ENCODE results near the gene BNIP2. TPM values are rescaled to one million over a fixed set of nuclear protein-coding genes. Genes with fewer than 3 reads are reported as not detected.

Gene BNIP2
- total RNA-seq, 1 experiment from 2014 or later: 58.1 TPM

DNA sequence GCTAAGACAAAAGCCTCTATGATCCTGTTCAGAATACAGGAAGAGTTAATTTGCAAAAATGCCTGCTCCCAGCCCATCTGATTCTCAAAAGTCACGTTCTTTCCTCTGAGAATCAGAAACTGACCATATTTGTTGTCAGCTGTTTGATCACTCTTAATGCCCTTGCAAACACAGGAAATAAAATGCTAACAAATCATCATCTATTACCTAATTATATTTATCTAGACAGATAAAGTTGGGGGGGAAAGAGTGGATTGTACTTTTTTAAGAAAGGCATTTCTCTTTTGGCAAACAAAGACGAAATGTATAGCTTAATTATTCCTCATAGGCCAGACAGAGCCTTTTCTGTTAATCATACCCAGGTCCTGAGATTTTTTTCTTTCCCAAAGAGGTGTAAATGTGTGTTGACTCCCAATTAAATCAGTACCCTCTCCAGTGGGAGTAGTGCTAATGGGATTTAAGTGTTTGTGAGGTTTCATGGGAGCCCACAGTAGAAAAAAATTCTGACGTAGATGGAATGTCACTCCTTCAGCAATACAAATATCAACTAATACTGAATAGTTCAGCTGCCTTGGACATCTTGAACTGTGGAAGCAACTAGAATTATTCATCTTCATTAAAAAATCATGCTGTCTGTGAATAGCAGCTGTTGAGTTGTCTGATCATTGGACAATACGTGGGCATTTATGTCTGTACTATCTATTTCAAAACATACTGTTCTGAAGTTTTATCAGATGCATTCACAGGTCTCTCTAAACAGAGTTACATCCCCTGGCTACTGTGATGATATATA, 22.5 kb upstream of the BNIP2 start:
- CTCF ChIA-PET: no interaction called here
- POLR2A ChIA-PET (ENCODE audit: low non-redundant PET): no interaction called here

DNA sequence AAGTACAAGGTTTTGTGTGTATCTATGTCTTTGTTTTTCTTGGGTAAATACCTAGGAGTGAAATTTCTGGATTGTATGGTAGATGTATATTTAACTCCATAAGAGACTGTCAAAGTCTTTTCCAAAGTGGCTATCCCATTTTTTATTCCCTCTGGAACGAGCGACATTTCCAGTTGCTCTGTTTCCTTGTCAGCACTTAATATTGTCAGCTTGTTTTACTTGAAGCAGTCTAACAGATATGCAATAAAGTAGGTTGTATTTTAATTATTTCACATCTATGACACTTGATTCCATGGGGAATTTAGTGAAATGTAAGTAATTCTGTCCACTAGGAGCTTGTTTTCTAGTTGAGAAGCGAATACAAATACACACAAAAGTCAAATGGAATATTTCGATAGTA, 18.5 kb upstream of the BNIP2 start:
- CTCF ChIA-PET: no interaction called here

More for the DNA sequence above, 22.5 kb upstream of the BNIP2 start:
- TF ChIP-seq EZH2 (IDR thresholded peaks at IDR 0.05; ENCODE audit: borderline replicate concordance, low read depth, low read length, poor library complexity, severe bottlenecking) (no peak), CTCF (conservative IDR thresholded peaks at IDR 0.05; ENCODE audit: low read depth, low read length) (no peak)
- intact Hi-C loops (cut with micrococcal nuclease; ENCODE audit: unreplicated experiment): no loop called here
- no TSS peak for BruUV-seq (replicated peaks)
- no peak for DNase-seq (ENCODE audit: low spot score)
- no peaks in the 10 kb centered on the region for H3K36me3 ChIP-seq (ENCODE audit: insufficient read depth, low read length, poor library complexity, severe bottlenecking)
- H3K4me3 ChIP-seq (ENCODE audit: low read depth, low read length, poor library complexity, severe bottlenecking): no peak overlapping the region
- H3K27me3 ChIP-seq (replicated peaks; ENCODE audit: insufficient read depth, low read depth, low read length, poor library complexity): no peaks in the 10 kb centered on the region
- no peaks in the 10 kb centered on the region for H3K9me3 ChIP-seq (ENCODE audit: low read depth, low read length, poor library complexity, severe bottlenecking)
- no peaks in the 10 kb centered on the region for H3K4me1 ChIP-seq (ENCODE audit: insufficient read depth, low read length, poor library complexity, severe bottlenecking)
- H3K27ac ChIP-seq (ENCODE audit: low read depth, low read length, poor library complexity, severe bottlenecking): no peak overlapping the region

DNA sequence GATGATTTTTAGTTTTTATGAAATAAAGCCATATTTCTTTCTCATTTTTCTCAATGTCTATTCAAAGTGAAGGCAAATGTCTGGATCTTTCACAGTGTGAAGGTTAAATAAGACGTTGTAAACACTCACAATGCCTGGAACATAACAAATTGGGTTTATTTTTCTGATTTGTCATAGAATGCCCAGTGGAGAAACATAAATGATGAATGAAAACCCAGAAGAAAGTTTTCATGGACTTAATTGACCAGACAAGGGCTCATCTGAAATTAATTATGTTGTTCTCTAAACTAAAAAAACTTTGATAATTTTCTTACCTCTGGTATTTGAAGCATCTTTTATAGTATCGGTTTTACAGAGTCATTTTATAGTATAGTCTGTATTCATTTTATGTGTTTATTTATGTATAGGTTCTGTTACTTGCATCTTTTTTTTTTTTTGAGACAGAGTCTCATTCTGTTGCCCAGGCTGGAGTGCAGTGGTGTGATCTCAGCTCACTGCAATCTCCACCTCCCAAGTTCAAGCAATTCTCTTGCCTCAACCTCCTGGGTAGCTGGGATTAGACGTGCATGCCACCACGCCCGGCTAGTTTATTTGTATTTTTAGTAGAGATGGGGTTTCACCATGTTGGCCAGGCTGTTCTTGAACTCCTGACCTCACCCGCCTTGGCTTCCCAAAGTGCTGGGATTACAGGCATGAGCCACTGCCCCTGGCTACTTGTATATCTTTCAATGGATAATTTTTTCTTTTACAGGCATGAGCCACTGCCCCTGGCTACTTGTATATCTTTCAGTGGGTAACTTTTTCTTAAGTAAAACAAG, 15.1 kb upstream of the BNIP2 start:
- CTCF ChIA-PET: no interaction called here
- Histone ChIP-seq H3K9me3 (ENCODE audit: low read depth, low read length, poor library complexity, severe bottlenecking) (no peaks in the 10 kb centered on the region), H3K36me3 (ENCODE audit: insufficient read depth, low read length, poor library complexity, severe bottlenecking) (no peaks in the 10 kb centered on the region), H3K27ac (ENCODE audit: low read depth, low read length, poor library complexity, severe bottlenecking) (no peak overlapping the region), H3K27me3 (replicated peaks; ENCODE audit: insufficient read depth, low read depth, low read length, poor library complexity) (no peaks in the 10 kb centered on the region), H3K4me1 (ENCODE audit: insufficient read depth, low read length, poor library complexity, severe bottlenecking) (no peaks in the 10 kb centered on the region), H3K4me3 (ENCODE audit: low read depth, low read length, poor library complexity, severe bottlenecking) (no peak overlapping the region)
- no peak for DNase-seq (ENCODE audit: low spot score)
- POLR2A ChIA-PET (ENCODE audit: low non-redundant PET): no interaction called here
- intact Hi-C loops (cut with micrococcal nuclease; ENCODE audit: unreplicated experiment): no loop called here
- TF ChIP-seq EZH2 (IDR thresholded peaks at IDR 0.05; ENCODE audit: borderline replicate concordance, low read depth, low read length, poor library complexity, severe bottlenecking): no peak
- TF ChIP-seq CTCF (conservative IDR thresholded peaks at IDR 0.05; ENCODE audit: low read depth, low read length): no peak
- BruUV-seq (replicated peaks): no TSS peak

More for the DNA sequence above, 18.5 kb upstream of the BNIP2 start:
- H3K4me1 ChIP-seq (ENCODE audit: insufficient read depth, low read length, poor library complexity, severe bottlenecking): no peaks in the 10 kb centered on the region
- H3K9me3 ChIP-seq (ENCODE audit: low read depth, low read length, poor library complexity, severe bottlenecking): no peaks in the 10 kb centered on the region
- H3K27me3 ChIP-seq (replicated peaks; ENCODE audit: insufficient read depth, low read depth, low read length, poor library complexity): no peaks in the 10 kb centered on the region
- H3K4me3 ChIP-seq (ENCODE audit: low read depth, low read length, poor library complexity, severe bottlenecking): no peak overlapping the region
- no TSS peak for BruUV-seq (replicated peaks)
- no peaks in the 10 kb centered on the region for H3K36me3 ChIP-seq (ENCODE audit: insufficient read depth, low read length, poor library complexity, severe bottlenecking)
- no peak for DNase-seq (ENCODE audit: low spot score)
- POLR2A ChIA-PET (ENCODE audit: low non-redundant PET): no interaction called here
- no peak overlapping the region for H3K27ac ChIP-seq (ENCODE audit: low read depth, low read length, poor library complexity, severe bottlenecking)
- TF ChIP-seq CTCF (conservative IDR thresholded peaks at IDR 0.05; ENCODE audit: low read depth, low read length) (no peak), EZH2 (IDR thresholded peaks at IDR 0.05; ENCODE audit: borderline replicate concordance, low read depth, low read length, poor library complexity, severe bottlenecking) (no peak)
- intact Hi-C loops (cut with micrococcal nuclease; ENCODE audit: unreplicated experiment): no loop called here

Measured in A673 (cell line).